ENCODE measurements around the gene C17orf100. TPM values are rescaled to one million over a fixed set of nuclear protein-coding genes. Genes with fewer than 3 reads are reported as not detected.

C17orf100 gene
- total RNA-seq, 1 donor from 2014 or later, result 1.7 TPM

DNA sequence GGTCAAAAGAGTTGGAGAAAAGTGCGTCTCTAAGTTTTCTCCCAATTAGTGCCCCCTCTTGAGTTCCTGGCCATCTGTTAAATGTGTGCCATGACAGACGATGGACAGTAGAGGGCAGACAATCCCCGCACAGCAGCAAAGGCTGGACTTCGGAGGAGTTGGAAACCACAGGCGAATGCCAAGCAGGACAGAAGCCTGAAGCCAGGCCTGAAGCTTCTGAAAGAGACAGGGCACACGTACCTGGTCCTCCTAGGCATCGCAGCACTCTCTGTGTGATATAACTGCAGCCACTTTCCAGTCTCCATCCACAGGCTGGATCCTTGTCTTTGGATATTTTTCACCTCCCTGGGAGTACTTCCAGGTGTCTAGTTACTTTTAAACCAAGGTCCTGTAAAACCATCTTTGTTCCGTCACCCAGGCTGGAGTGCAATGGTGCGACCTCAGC, 14.5 kb downstream of the C17orf100 start:
- Mint-ChIP-seq H3K27me3 (ENCODE audit: insufficient read depth) (peaks cover 13% of the 10 kb centered on the region), H3K9me3 (no peaks in the 10 kb centered on the region), H3K36me3 (ENCODE audit: low read depth) (peaks cover 2% of the 10 kb centered on the region), H3K4me1 (ENCODE audit: low read depth) (peaks cover 13% of the 10 kb centered on the region), H3K27ac (no peak overlapping the region), H3K4me3 (no peak overlapping the region)
- intact Hi-C loops (cut with micrococcal nuclease), result loop anchor here (1.0 kb wide), 3 partner anchors 177 to 339 kb away; no protein-coding TSS in a partner anchor
- DNase-seq (ENCODE audit: low spot score), result no peak

DNA sequence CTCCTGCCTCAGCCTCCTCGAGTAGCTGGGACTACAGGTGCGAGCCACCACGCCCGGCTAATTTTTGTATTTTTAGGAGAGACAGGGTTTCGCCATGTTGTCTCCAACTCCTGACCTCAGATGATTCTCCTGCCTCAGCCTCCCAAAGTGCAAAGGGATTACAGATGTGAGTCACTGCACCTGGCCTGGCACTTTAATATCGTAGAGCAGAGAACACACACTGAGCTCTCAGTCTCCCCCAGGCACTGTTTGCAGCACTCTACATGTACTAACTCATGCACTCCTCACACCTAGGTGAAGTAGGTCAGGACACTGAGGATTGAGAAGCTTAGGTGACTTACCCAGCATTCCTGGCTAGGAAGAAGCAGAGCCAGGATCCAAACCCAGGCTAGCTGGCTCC, 15.0 kb downstream of the C17orf100 start:
- Mint-ChIP-seq H3K4me1 (ENCODE audit: low read depth) (peaks cover 9% of the 10 kb centered on the region), H3K27ac (no peak overlapping the region), H3K9me3 (no peaks in the 10 kb centered on the region), H3K36me3 (ENCODE audit: low read depth) (peaks cover 2% of the 10 kb centered on the region), H3K4me3 (no peak overlapping the region), H3K27me3 (ENCODE audit: insufficient read depth) (peaks cover 13% of the 10 kb centered on the region)
- intact Hi-C loops (cut with micrococcal nuclease), result loop anchor here (1.0 kb wide), 3 partner anchors 177 to 339 kb away; no protein-coding TSS in a partner anchor
- no peak for DNase-seq (ENCODE audit: low spot score)

GRCh38 chr17:6667516-6667915, 16.0 kb downstream of the C17orf100 start:
- peaks cover 9% of the 10 kb centered on the region for H3K27me3 Mint-ChIP-seq (ENCODE audit: insufficient read depth)
- peaks cover 7% of the 10 kb centered on the region for H3K4me1 Mint-ChIP-seq (ENCODE audit: low read depth)
- H3K4me3 Mint-ChIP-seq, result no peak overlapping the region
- intact Hi-C loops (cut with micrococcal nuclease), result no loop called here
- no peaks in the 10 kb centered on the region for H3K9me3 Mint-ChIP-seq
- no peak for DNase-seq (ENCODE audit: low spot score)
- H3K27ac Mint-ChIP-seq, result no peak overlapping the region
- peaks cover 2% of the 10 kb centered on the region for H3K36me3 Mint-ChIP-seq (ENCODE audit: low read depth)

DNA sequence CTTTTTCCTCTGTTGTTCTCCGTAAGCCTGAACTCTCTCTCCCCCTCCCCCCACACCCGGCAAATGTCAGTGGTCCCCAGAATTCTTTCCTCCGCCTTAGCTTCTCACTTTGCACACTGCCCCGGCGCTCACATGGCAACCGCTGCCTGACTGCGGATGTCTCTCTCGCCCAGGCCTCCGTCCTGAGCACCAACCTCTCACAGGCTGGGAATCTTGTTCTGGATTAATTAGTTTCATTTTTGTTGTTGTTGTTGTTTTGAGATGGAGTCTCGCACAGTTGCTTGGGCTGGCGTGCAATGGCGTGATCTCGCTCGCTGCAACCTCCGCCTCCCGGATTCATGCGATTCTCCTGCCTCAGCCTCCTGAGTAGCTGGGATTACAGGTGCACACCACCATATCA, 16.7 kb downstream of the C17orf100 start:
- intact Hi-C loops (cut with micrococcal nuclease), result no loop called here

DNA sequence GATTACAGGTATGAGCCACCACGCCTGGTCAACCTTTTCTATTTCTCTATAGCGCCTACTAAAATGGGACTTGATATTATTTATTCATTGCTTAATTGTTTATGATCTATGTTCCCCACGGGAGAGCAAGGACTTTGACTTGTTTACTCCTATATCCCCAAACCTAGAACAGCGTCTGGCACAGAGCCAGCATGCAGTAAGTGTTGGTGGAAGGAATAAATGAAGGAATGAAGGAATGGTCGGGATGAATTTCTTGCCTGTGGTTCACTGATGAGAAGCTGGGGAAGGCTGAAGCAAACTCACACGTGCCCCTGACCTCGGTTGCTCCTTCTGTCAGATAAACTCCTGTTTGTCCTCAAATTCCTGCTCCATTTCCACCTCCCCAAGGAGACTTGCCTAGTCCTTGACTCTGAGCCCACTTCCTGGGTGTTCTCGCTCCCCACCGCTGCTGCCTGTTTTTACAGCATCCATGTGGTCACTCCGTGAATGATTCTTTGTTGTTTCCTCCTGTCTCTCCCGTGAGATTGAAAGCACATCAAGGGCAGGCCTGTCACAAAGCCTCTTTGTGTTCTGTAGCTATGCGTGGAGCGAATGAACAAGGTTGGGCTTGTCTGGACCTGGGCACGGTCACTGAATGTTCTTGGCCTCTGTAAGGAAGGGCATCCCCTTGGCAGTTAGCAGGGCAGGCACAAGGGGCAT, 17.3 kb downstream of the C17orf100 start:
- no peak for DNase-seq (ENCODE audit: low spot score)
- H3K4me3 Mint-ChIP-seq, result no peak overlapping the region
- no peaks in the 10 kb centered on the region for H3K9me3 Mint-ChIP-seq
- peaks cover 7% of the 10 kb centered on the region for H3K4me1 Mint-ChIP-seq (ENCODE audit: low read depth)
- intact Hi-C loops (cut with micrococcal nuclease), result no loop called here
- peaks cover 2% of the 10 kb centered on the region for H3K36me3 Mint-ChIP-seq (ENCODE audit: low read depth)
- H3K27me3 Mint-ChIP-seq (ENCODE audit: insufficient read depth), result peaks cover 7% of the 10 kb centered on the region
- H3K27ac Mint-ChIP-seq, result no peak overlapping the region

More for the DNA sequence above, 16.7 kb downstream of the C17orf100 start:
- Mint-ChIP-seq H3K27ac (no peak overlapping the region), H3K9me3 (no peaks in the 10 kb centered on the region), H3K4me3 (no peak overlapping the region), H3K36me3 (ENCODE audit: low read depth) (peaks cover 2% of the 10 kb centered on the region), H3K27me3 (ENCODE audit: insufficient read depth) (peaks cover 7% of the 10 kb centered on the region), H3K4me1 (ENCODE audit: low read depth) (peaks cover 7% of the 10 kb centered on the region)
- DNase-seq (ENCODE audit: low spot score), result no peak

DNA sequence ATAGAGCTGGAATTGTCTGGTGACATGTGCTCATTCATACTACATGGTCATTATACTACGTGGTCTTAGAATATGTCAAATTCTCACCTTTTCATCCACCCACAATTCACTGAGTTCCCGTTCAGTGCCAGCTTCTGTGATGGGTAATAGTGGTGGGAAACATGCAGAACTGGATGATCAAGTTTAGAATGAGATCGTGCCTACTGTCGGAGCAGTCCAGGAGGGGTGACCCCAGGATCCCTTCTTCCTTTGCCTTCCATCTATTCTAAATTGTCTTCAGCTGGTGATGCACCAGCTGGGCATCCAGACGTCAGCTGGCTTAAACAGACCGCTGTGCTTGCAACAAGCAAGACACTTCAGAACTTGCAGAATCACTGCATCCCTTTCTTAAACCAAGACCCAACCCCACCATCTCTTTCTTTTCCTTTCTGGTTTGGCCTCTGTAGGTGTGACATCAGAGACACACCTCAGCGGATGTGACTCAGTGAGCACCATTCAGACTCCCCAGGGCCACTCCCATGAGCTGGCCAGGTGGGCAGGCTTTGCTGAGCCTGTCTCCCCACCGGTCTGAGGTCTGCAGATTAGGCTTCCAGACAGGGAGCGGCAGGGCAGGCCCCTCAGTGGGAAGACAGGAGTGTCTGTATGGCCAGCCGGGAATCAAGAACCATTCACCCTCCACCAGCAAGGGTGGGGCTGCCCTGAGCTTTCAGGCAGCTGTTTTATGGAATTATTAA, 18.1 kb downstream of the C17orf100 start:
- H3K4me3 Mint-ChIP-seq, result no peak overlapping the region
- H3K4me1 Mint-ChIP-seq (ENCODE audit: low read depth), result peaks cover 7% of the 10 kb centered on the region
- H3K27ac Mint-ChIP-seq, result no peak overlapping the region
- H3K9me3 Mint-ChIP-seq, result no peaks in the 10 kb centered on the region
- no peak for DNase-seq (ENCODE audit: low spot score)
- peaks cover 7% of the 10 kb centered on the region for H3K27me3 Mint-ChIP-seq (ENCODE audit: insufficient read depth)
- H3K36me3 Mint-ChIP-seq (ENCODE audit: low read depth), result peaks cover 2% of the 10 kb centered on the region
- intact Hi-C loops (cut with micrococcal nuclease), result no loop called here

DNA sequence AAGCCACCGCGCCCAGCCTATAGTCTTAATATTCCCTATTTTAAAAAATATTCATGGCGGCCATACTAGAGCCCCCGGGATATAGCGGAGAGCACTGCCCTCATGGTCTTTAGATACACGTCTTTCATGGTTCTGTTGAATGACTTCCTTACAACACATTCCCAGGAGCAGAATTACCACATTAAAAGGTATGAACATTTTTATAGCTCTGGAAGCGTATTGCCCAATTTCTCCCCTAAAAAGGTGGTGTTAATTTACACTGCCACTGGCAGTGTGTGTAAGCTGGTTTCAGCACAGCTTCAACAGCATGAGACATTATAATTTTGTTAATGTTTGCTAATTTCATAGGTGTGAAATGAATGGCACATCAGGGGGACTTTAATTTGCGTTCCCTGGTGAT, 19.0 kb downstream of the C17orf100 start:
- Mint-ChIP-seq H3K27ac (no peak overlapping the region), H3K27me3 (ENCODE audit: insufficient read depth) (peaks cover 7% of the 10 kb centered on the region), H3K9me3 (no peaks in the 10 kb centered on the region), H3K4me1 (ENCODE audit: low read depth) (peaks cover 7% of the 10 kb centered on the region), H3K36me3 (ENCODE audit: low read depth) (no peaks in the 10 kb centered on the region), H3K4me3 (no peak overlapping the region)
- intact Hi-C loops (cut with micrococcal nuclease), result no loop called here
- no peak for DNase-seq (ENCODE audit: low spot score)

GRCh38 chr17:6670999-6671398, 19.4 kb downstream of the C17orf100 start:
- Mint-ChIP-seq H3K4me1 (ENCODE audit: low read depth) (peaks cover 7% of the 10 kb centered on the region), H3K27ac (no peak overlapping the region), H3K27me3 (ENCODE audit: insufficient read depth) (peaks cover 12% of the 10 kb centered on the region), H3K9me3 (no peaks in the 10 kb centered on the region), H3K4me3 (no peak overlapping the region), H3K36me3 (ENCODE audit: low read depth) (no peaks in the 10 kb centered on the region)
- intact Hi-C loops (cut with micrococcal nuclease), result no loop called here
- DNase-seq (ENCODE audit: low spot score), result no peak

GRCh38 chr17:6671431-6671830, 19.9 kb downstream of the C17orf100 start:
- DNase-seq (ENCODE audit: low spot score), result no peak
- peaks cover 7% of the 10 kb centered on the region for H3K4me1 Mint-ChIP-seq (ENCODE audit: low read depth)
- no peak overlapping the region for H3K27ac Mint-ChIP-seq
- peaks cover 13% of the 10 kb centered on the region for H3K27me3 Mint-ChIP-seq (ENCODE audit: insufficient read depth)
- intact Hi-C loops (cut with micrococcal nuclease), result no loop called here
- no peaks in the 10 kb centered on the region for H3K36me3 Mint-ChIP-seq (ENCODE audit: low read depth)
- no peaks in the 10 kb centered on the region for H3K9me3 Mint-ChIP-seq
- no peak overlapping the region for H3K4me3 Mint-ChIP-seq

DNA sequence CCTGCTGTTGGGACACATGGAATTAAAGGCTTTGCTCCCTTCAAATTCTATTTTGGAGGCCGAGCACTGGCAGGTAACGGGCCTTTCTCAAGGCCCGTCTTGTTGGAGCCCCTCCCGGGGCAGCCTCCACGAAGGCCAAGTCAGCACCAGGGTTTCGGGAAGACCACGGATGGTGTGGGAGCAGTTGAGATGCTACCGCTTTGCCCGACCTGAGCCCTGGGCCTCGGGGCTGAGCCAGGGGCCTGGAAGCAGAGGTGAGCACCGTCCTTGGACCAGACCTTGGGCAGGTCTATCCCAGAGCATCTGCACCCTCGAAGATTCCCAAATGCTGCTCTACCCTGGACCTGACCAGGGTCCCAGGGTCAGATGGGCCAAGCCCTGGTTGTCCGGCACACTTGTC, 23.0 kb downstream of the C17orf100 start:
- no peak overlapping the region for H3K27ac Mint-ChIP-seq
- H3K27me3 Mint-ChIP-seq (ENCODE audit: insufficient read depth), result peaks cover 28% of the 10 kb centered on the region
- H3K36me3 Mint-ChIP-seq (ENCODE audit: low read depth), result no peaks in the 10 kb centered on the region
- intact Hi-C loops (cut with micrococcal nuclease), result no loop called here
- H3K4me1 Mint-ChIP-seq (ENCODE audit: low read depth), result peaks cover 4% of the 10 kb centered on the region
- H3K9me3 Mint-ChIP-seq, result no peaks in the 10 kb centered on the region
- DNase-seq (ENCODE audit: low spot score), result no peak
- H3K4me3 Mint-ChIP-seq, result no peak overlapping the region

GRCh38 chr17:6675201-6675825, 23.8 kb downstream of the C17orf100 start:
- H3K36me3 Mint-ChIP-seq (ENCODE audit: low read depth), result no peaks in the 10 kb centered on the region
- H3K4me1 Mint-ChIP-seq (ENCODE audit: low read depth), result peaks cover 4% of the 10 kb centered on the region
- H3K27ac Mint-ChIP-seq, result no peak overlapping the region
- H3K27me3 Mint-ChIP-seq (ENCODE audit: insufficient read depth), result peaks cover 30% of the 10 kb centered on the region
- DNase-seq (ENCODE audit: low spot score), result no peak
- no peak overlapping the region for H3K4me3 Mint-ChIP-seq
- intact Hi-C loops (cut with micrococcal nuclease), result no loop called here
- H3K9me3 Mint-ChIP-seq, result no peaks in the 10 kb centered on the region

DNA sequence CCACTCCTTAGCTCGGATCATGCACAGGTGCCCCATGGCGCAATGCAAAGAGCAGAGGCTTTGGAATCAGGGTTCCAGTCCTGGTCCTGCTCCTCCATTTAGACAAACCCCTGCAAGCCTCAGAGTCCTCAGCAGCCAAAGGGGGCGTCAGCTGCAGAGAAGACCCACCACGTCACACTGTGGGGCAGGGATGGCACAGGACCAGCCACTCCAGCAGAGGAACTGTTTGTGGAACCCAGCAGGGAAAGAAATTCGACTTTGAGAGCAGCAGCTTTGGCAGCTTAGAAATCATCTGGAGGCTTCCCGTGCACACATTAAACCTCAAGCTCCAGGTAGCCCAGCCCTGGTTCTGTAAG, 25.2 kb downstream of the C17orf100 start:
- intact Hi-C loops (cut with micrococcal nuclease), result no loop called here
- Mint-ChIP-seq H3K4me1 (ENCODE audit: low read depth) (peaks cover 4% of the 10 kb centered on the region), H3K27me3 (ENCODE audit: insufficient read depth) (peaks cover 33% of the 10 kb centered on the region), H3K27ac (no peak overlapping the region), H3K36me3 (ENCODE audit: low read depth) (no peaks in the 10 kb centered on the region), H3K9me3 (no peaks in the 10 kb centered on the region), H3K4me3 (no peak overlapping the region)
- no peak for DNase-seq (ENCODE audit: low spot score)

All from activated T-helper 1 cell treated with anti-CD3 and anti-CD28 coated beads, Interleukin-12 subunit alpha, Interleukin-12 subunit beta, Interleukin-2, Interleukin-4 antibody, amounts not matched to agents 30 ng/mL and 10 ng/mL and 1 ng/mL, durations not matched to agents 14 hours and 24 hours and 36 hours (primary cell).